ENCODE data around the gene NUP133.
"Not testable (repeated sequence)": the region's sequence is repeated elsewhere in the genome, so short reads cannot be mapped to it uniquely, and the experiment has no call there.

NUP133 gene

GRCh38 chr1:229448354-229448753 is 59.8 kb downstream of the NUP133 start:
- no peak for DNase-seq

DNA sequence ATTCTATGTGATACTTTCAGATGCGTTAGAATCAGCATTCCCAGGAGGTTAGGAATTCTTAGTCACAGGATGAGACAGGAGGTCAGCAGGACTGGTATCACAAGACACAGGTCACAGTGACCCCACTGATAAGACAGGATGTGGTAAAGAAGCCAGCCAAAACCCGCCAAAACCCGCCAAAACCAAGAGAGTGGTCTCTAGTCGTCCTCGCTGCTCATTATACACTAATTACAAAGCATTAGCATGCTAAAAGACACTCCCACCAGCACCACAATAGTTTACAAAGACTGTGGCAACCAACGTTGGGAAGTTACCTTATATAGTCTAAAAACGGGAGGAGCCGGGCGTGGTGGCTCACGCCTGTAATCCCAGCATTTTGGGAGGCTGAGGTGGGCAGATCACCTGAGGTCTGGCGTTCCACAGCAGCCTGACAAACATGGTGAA is 60.3 kb downstream of the NUP133 start:
- DNase-seq: no peak

GRCh38 chr1:229445828-229446227 is 62.3 kb downstream of the NUP133 start:
- no peak for DNase-seq

DNA sequence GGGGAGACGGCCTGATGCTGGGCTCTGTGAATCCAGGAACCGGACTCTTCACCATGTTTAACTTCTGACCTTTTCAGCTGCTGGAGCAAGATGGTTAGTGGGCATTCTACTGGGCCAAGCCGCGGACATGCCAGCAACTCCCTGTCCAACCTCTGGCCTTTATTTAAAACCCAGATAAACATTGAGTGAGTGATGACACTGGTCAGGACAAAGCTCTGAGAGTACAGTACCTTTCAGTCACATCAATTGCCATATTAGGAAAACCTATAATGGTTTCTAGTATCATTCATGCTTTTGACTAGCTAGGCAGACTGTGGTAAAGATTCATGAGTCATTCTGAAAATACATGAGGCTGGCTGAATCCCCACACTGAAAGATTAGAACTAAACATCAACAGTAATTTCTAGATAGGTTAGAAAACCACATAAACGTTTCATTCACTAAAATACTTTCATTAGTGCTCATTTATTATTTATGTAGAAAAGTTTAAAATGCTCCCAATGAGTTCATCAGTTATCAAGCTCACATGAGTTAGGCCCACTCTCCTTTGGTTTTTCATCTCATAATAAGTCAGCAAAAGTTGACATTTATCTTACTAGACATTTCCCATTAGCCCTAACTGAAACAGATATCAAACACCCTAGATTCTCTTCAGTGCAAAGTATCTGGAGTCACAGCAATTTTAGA is 67.1 kb downstream of the NUP133 start:
- no peak for DNase-seq

DNA sequence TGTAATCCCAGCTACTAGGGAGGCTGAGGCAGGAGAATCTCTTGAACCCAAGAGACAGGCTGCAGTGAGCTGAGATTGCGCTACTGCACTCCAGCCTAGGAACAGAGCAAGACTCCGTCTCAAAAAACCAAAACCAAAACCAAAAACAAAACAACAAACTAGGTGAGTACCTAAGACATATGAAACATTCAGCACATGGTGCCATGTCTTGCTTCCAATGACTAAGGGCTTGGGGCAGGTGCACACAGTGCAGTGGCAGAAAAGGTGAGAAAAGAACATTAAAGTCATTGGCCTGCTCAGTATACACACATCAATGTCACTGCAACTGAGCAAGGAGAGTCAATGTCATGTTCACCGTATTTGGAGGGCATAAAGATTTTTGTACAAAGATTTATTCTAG is 70.1 kb downstream of the NUP133 start:
- no peak for DNase-seq

GRCh38 chr1:229437443-229437842 is 70.7 kb downstream of the NUP133 start:
- no peak for DNase-seq

GRCh38 chr1:229436201-229436600 is 71.9 kb downstream of the NUP133 start:
- DNase-seq: no peak

- DNase-seq: no peak
These were observed 73.5 kb downstream of the NUP133 start for GRCh38 chr1:229434641-229435051.

GRCh38 chr1:229434005-229434640 is 74.0 kb downstream of the NUP133 start, which contains the start of gene ACTA1:
Gene ACTA1 (minus strand): TSS chr1:229434094. CDS start chr1:229433115, 979 bp downstream.
- DNase-seq: no peak

DNA sequence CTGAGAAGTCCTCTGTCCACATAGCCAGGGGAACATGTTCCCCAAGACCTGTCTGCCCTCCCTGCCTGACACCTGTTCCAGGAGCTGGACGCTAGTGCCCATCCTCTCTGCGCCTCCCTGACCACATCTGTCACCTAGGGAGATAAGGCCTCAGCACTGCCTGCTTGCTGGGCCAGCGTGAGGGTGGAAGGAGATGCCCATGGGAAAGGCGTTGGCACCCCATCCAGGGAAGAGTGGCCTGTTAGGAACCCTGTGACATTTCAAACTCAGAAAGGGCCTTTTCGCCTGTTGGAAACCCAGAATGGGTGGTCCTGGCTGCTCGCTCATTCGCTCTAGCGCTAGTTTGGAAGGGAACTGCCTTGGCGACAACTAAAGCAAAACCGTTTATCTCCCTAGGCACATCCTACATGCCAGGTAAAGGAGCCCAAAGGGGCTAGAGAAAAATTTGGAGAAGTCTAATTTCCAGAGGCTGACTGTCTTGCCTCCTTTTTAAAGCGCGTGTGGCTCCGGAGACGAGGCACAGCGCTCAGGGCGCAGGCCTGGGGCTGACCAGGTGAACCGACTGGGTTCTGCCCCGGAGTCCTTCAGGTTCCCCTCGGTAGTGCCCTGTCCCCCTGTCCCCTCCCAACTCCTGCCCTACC is 74.7 kb downstream of the NUP133 start:
- no peak for DNase-seq

DNA sequence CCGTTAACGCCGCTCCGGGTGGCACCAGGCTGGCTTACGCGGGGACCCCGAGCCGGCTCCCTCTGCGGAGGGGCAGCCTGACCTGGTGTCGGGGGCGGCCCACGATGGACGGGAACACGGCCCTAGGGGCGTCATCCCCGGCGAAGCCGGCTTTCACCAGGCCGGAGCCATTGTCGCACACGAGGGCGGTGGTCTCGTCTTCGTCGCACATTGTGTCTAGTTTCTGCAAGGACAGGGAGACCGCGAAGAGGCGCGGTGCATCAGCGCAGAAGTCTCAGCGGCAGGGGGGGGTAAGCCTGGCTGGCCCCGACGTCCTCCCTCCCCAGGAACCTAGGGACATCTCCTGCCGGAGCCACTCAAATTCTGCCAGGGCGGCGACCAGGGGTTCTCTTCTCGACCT is 75.2 kb downstream of the NUP133 start:
- DNase-seq: no peak

DNA sequence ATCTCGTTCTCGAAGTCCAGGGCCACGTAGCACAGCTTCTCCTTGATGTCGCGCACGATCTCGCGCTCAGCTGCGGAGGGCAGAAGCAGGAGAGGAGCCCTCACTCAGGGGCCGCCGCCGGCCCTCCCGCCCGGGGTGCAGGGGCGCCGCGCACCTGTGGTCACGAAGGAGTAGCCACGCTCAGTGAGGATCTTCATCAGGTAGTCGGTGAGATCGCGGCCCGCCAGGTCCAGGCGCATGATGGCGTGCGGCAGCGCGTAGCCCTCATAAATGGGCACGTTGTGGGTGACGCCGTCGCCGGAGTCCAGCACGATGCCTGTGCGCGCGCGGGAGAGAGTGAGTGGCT is 76.1 kb downstream of the NUP133 start:
- DNase-seq: no peak

GRCh38 chr1:229431284-229432115 is 76.6 kb downstream of the NUP133 start:
- DNase-seq: no peak

GRCh38 chr1:229430761-229431283 is 77.3 kb downstream of the NUP133 start:
- no peak for DNase-seq

DNA sequence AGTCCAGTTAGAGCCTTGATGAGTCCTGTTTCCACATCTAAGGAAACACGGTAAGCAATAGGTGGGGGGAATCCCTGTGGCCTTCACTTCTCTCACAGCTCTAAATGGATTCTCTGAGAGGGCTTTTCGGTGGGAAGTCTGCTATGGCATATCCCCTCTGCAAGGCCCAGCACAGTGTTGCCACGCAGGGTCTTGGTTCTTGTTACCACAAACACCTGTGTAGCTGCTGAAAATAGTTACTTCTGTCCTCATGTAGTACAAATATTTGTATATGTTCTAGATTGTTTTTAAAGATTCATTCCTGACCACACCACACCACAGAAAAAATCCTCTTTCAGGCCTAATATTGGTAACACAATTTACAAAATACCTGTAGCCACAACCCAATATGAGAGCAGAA is 79.9 kb downstream of the NUP133 start:
- no peak for DNase-seq

DNA sequence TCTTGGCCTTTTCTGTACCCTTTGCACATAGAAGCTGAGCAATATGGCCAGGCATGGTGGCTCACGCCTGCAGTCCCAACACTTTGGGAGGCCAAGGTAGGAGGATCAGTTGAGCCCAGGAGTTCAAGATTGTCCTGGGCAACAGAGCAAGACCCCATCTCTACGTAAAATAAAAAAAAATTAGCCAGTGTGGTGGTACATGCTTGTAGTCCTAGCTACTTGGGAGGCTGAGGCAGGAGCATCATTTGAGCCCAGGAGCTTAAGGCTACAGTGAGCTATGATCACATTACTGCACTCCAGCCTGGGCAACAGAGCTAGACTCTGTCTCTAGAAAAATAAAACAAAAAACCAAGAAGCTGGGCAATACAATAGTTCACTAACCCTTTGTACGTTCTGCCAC is 80.6 kb downstream of the NUP133 start:
- no peak for DNase-seq

- no peak for DNase-seq
These were observed 82.5 kb downstream of the NUP133 start for GRCh38 chr1:229425564-229426159.

- no peak for DNase-seq
These were observed 87.4 kb downstream of the NUP133 start for GRCh38 chr1:229420765-229421164.

GRCh38 chr1:229420224-229420623 is 87.9 kb downstream of the NUP133 start:
- no peak for DNase-seq

GRCh38 chr1:229418586-229418985 is 89.6 kb downstream of the NUP133 start:
- not testable (repeated sequence) for DNase-seq

DNA sequence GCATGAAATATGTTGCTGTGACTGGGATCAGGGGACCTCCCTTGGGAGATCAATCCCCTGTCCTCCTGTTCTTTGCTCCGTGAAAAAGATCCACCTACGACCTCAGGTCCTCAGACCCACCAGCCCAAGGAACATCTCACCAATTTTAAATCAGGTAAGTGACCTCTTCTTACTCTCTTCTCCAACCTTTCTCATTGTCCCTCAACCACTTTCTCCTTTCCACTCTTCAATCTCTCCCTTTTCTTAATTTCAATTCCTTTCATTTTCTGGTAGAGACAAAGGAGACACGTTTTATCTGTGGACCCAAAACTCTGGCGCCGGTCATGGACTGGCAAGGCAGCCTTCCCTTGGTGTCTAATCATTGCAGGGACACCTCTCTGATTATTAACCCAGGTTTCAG is 95.3 kb downstream of the NUP133 start:
- DNase-seq: not testable (repeated sequence)

- no peak for DNase-seq
These were observed 96.1 kb downstream of the NUP133 start for GRCh38 chr1:229412056-229412455.
